NOMO-1 treated with dmso at 0.1 percent for 144 hours (cell line): ENCODE data around the gene ZNF282.
"Not testable (repeated sequence)": the region's sequence is repeated elsewhere in the genome, so short reads cannot be mapped to it uniquely, and the experiment has no call there.

Experiments
- DNase-seq: peaks from one replicate; lab custom pipeline; 2025; ENCODE audit not compliant: unreplicated experiment; lab: John Stamatoyannopoulos, UW

The ZNF282 gene

GRCh38 chr7:149223176-149223575 lies 27.8 kb downstream of the ZNF282 start:
- DNase-seq = no peak

DNA sequence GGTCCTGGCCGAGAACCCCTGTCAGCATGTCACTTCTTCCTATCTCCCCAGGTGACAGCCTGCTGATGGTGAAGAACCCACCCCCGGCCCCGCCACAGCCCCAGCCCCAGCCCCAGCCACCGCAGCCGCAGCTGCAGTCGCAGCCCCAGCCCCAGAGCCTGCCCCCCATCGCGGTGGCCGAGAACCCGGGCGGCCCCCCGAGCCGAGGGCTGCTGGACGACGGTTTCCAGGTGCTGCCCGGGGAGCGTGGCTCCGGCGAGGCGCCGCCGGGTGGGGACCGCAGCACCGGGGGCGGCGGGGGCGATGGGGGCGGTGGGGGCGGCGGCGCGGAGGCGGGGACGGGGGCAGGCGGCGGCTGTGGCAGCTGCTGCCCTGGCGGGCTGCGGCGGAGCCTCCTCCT lies 28.4 kb downstream of the ZNF282 start:
- no peak for DNase-seq

GRCh38 chr7:149224352-149224751 lies 29.0 kb downstream of the ZNF282 start:
- no peak for DNase-seq

DNA sequence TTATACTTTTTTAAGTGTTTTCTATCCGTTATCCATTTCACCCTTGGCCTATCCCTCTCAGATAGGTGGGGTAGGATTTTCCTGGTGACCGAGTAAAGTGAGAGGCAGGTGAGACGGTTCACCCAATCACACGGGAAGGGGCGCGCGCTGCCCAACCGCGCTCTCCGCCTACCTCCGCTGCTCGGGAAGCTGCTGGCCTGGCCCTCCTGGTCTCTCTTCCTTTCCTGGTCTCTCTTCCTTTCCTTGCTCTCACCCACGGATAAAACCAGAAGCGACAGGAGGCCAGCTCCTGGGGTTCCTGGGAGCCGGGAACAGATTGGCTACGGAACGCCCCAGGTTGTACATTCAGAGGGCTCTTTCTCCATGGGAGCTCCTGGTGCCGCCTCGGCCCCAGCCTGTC lies 29.8 kb downstream of the ZNF282 start:
- DNase-seq = no peak

GRCh38 chr7:149225656-149226055 lies 30.3 kb downstream of the ZNF282 start:
- DNase-seq = no peak

DNA sequence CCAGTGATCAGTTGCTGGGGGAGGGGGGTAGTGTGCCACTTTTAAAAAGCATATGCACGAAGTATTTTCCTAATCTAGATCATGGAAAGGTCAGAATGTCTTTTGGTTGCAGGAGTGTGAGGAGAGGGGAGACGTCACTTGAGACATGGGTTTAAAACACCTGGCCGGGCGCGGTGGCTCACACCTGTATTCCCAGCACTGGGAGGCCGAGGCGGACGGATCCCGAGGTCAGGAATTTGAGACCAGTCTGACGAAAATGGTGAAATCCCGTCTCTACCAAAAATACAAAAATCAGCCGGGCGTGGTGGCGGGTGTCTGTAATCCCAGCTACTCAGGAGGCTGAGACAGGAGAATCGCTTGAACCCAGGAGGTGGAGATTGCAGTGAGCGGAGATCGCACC lies 31.0 kb downstream of the ZNF282 start:
- not testable (repeated sequence) for DNase-seq

DNA sequence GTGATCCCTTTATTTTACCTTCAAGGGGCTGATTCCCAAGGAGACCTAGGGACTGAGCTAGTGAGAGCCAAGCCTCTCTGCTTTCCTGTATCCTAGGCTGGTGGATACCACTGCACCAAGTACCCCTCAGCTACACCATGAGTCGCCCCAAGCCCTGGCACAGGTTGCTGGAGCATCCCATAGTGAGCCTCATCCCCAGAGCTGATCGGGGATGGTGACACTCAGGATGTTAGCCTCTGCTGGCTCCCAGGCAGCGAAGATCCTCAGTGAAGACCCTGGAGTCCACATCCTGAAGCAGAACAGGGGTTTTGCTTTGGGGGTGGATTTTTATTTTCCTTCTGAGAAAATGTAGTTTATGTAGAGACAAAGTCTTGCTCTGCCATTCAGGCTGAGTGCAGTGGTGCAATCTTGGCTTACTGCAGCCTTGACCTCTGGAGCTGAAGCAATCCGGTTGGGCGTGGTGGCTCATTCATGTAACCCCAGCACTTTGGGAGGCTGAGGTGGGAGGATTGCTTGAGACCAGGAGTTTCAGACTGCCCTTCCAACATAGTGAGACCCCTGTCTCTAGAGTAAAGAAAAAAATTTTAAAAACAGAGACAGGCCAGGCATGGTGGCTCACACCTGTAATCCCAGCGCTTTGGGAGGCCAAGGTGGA lies 31.6 kb downstream of the ZNF282 start:
- DNase-seq = no peak

DNA sequence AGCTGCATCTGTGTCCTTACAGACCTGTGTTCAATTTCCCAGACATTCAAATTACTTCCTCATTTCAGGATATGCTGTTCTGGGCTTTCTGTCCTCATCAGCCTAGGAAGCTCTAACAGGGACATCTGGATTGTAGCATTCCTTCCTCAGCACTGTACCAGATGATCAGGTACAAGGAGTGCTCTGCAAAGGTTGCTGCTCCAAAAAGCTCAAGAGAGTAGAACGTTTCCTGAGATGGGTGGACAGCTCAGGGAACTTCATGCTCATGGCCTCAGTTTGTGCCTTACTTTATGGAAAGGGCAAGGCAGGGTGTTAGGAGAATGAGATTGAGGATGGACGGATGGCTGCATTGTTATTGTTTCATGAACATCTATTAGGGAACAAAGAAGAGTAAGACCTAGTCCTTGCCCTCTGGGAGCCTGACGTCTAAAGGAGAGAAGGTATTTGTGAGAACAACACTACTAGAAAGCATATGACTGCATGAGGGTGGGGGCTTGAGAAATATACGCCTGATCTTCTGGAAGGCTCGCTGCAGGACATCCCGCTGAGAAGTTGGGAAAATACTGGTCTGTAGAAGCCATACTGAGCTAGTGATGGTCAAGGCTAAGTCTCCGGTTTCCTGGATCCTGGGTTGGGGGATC lies 33.6 kb downstream of the ZNF282 start:
- no peak for DNase-seq

DNA sequence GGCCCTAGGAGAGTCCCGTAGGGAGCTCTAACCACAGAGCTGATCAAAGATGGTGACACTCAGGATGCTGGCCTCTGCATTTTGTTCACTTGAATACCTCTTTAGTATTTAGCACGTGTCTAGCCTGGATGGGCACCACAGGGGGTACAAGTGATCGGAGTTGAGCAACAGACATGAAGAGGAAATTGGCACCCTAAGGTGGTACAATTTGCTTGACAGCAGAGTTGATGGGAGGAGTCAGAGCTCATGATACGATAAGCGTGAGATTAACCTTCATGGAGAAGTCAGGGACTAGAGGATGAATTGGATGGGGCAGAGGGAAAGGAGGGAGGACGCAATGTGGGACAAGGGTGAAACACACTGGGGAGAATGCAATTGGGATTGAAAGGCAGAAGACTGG lies 34.2 kb downstream of the ZNF282 start:
- no peak for DNase-seq

DNA sequence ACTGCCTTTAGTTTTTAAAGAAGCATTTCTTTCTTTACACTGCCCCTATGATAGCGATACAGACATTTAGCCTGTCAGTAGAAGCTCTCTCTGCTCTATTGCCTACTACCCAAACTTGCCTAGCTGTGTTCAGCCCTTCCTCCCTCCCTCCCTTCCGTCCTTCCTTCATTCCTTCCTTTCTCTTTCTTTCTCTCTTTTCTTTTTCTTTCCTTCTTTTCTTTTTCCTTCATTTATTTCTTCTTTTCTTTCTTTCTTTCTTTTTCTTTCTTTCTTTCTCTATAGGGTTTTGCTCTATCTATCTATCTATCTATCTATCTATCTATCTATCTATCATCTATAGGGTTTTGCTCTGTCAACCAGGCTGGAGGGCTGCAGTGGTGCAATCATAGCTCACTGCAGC lies 37.0 kb downstream of the ZNF282 start:
- no peak for DNase-seq

- not testable (repeated sequence) for DNase-seq
These were observed 38.4 kb downstream of the ZNF282 start for GRCh38 chr7:149233655-149234204.

GRCh38 chr7:149237502-149237901 lies 42.2 kb downstream of the ZNF282 start:
- no peak for DNase-seq

DNA sequence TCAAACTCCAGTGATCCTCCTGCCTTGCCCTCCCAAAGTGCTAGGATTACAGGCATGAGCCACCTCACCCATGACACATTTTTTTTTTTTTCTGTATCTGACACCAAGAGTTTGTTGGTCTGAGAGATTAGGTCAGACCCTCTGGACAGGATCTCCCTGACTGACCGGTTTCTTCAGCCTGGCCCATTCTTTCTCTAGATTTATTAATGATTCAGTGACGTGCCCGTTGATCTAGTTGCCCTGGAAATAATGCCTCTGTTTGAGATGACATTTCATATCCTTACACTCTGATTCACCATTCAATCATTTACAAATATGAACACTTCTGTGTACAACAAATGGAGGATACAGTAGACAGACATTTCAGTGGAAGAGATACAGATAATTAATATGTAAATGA lies 42.7 kb downstream of the ZNF282 start:
- no peak for DNase-seq

DNA sequence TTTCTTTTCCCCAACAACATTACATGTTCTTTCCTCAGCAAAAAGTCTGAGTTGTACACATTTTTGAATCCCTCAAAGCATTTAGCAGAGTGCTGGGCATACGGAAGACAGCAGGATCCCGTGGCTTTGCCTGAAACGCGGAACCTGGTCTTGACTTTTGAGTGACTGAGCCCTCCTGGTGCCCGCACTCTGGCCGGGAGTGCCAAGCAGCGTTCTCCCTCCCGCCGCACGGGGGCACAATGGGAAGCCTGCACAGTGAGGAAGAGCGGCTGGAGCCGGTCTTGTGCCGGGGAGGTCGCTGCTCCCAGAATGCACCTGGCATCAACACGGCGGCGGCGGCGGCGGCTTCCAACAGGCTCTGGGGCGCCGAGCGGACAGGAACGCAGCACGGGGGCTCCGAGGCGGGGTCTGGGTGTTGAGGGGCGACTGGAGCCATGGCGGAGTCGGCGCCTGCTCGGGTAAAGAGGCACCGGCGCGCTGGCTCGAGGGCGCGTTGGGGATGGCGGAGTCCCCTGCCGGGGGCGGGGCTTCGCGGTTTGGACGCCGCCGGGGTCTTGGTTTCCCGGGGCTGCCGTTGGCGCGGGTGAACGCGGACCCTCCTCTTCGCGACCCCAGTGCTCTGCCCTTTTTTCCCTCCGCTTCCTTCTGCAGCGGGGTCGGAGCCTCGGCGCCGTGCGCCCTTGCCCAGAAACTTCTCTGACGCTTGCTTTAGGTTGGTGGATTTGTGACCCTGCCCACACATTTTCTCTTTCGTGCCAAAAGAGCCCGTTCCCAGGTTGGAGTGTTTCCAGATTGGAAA lies 44.2 kb downstream of the ZNF282 start, which contains the start of gene ZNF212:
ZNF212 (plus strand) TSS at position 307 of the 799 bp plus-strand sequence; CDS start at position 435, 128 bp downstream.
- peak; percentile 76 for DNase-seq

DNA sequence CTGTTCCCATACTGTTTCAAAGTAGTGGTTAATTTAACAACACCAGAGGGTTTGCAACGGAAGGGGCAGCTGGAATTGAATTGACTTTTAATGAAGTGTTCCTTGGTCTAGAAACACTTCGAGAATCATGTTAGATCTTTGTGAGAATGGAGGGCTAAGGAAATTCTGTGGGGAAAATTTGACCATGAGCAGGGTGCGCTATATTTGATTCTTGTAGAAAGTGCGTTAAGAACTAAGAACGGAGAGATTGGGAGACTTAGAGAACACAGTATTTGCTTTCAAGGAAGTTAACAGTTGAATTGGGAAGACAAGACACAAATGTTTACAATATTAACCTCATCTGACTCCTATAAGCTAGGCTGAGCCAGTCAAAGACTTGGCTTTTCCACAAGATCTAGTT lies 45.3 kb downstream of the ZNF282 start:
- no peak for DNase-seq

DNA sequence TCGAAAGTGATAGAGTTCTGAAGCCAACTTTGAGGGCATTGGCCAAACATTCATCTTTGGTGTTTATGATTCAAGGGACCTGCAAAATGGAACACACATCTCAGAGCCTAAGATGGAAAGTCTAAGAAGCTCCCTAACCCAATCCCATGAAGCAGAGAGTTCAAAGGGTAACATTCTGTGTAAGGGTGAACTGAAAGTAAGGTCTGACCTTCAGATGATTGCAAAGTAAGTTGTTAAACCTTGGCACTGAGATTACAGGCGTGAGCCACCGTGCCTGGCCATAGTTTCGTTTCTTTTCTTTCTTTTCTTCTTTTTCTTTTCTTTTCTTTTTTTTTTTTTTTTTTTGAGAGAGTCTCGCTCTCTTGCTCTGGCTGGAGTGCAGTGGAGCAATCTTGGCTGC lies 46.4 kb downstream of the ZNF282 start:
- no peak for DNase-seq

- no peak for DNase-seq
These were observed 49.9 kb downstream of the ZNF282 start for GRCh38 chr7:149245244-149245643.

GRCh38 chr7:149245744-149246143 lies 50.4 kb downstream of the ZNF282 start:
- no peak for DNase-seq

DNA sequence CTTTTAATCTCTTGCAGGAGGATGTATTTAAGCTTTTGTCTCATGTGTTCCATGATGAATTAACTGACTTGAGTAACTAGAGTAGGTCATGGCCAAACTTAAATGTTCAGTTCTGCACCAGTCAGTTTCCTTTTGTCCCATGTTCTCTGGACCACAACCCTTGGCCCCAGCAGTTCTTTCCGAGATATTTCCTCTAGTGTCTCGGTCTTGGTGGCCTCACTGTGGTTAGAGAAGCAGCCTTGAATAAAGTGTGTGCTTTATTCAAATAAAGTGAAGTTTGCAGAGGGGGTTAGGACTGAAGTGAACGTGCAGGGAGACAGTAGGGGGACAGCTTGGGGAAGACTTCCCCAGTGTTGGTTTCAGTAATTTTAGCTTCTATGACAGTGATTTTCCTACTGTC lies 53.4 kb downstream of the ZNF282 start:
- no peak for DNase-seq

GRCh38 chr7:149250151-149250550 lies 54.8 kb downstream of the ZNF282 start:
- not testable (repeated sequence) for DNase-seq

GRCh38 chr7:149251518-149251917 lies 56.2 kb downstream of the ZNF282 start:
- not testable (repeated sequence) for DNase-seq

GRCh38 chr7:149252378-149252777 lies 57.0 kb downstream of the ZNF282 start:
- no peak for DNase-seq
